Urinary bladder (tissue), 4 donors: ENCODE data around the gene MEAF6. TPM values are rescaled to one million over a fixed set of nuclear protein-coding genes. Genes with fewer than 3 reads are reported as not detected.
"Not testable (repeated sequence)": the region's sequence is repeated elsewhere in the genome, so short reads cannot be mapped to it uniquely, and the experiment has no call there.

Source experiments
- DNase-seq: peaks from one replicate; pipeline ENCODE4 v3.0.0-alpha.2; 2015; ENCODE audit errors: extremely low spot score
- H3K27ac ChIP-seq: one replicate; pipeline ENCODE4 v1.5.1; 2013; ENCODE audit warnings: low read depth, mild to moderate bottlenecking, moderate library complexity
- H3K36me3 ChIP-seq: one replicate; pipeline ENCODE4 v1.6.1; 2013; ENCODE audit warnings: mild to moderate bottlenecking, moderate library complexity; ENCODE audit not compliant: insufficient read depth
- H3K4me1 ChIP-seq: one replicate; pipeline ENCODE4 v1.6.1; 2013; ENCODE audit warnings: mild to moderate bottlenecking, moderate library complexity; ENCODE audit not compliant: insufficient read depth
- H3K4me3 ChIP-seq: one replicate; pipeline ENCODE4 v1.5.1; 2013; ENCODE audit warnings: low read depth, low read length
- WGBS: extraction: QIAGEN DNeasy Blood & Tissue Kit; methylation state at CpG from one replicate; pipeline ENCODE4 v1.1.7; 2013; 5-methylcytosine and 5-hydroxymethylcytosine counted together
- polyA plus RNA-seq: library from polyadenylated mRNA; stranded (reverse); fragments of 200-250 nt; gene quantifications from one replicate; pipeline ENCODE4 v1.2.3, GENCODE V29; 2013
- total RNA-seq: library from RNA; depleted of rRNA; stranded (reverse); fragments of >200 nt; gene quantifications from one replicate; pipeline ENCODE4 v1.2.3, GENCODE V29; 2014
- donor health status: healthy with polysubstance abuse.
- donor health status: healthy.

MEAF6 gene
- total and polyA plus RNA-seq, 2 donors, result 62.5 to 65.5 TPM

DNA sequence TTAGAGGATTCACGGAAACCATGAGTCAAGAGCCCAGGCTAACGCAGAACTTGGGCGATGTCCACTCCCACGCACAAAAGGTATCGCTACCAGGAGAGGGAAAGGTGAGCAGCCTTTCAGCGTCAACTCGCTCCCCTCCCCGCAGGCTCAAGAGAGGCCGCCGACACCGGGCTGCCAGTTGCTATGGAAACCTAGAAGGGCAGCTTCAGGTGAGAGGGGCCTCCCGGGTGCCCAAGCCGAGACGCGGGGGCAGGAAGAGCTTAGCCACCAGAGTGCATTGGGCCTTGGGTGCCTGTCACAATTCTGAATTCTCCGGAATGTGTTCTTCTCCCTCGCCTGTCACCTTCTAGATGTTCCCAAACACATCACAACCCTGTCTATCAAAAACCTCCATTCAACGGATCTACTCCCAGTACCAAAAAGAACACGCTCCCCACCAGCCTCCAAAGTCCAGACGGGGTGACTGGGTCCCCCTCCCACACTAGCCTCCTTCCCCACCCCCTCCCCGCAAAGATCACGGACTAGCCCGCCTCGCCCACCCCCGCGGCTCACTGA lies 694 bp downstream of the MEAF6 start:
- WGBS, result 2% methylated on average over 26 of the region's 26 CpGs
- no peak overlapping the region for H3K27ac ChIP-seq
- peaks cover 2% of the 10 kb centered on the region for H3K36me3 ChIP-seq
- DNase-seq, result no peak
- H3K4me1 ChIP-seq, result no peaks in the 10 kb centered on the region
- peak overlapping the region; percentile 97 for H3K4me3 ChIP-seq

DNA sequence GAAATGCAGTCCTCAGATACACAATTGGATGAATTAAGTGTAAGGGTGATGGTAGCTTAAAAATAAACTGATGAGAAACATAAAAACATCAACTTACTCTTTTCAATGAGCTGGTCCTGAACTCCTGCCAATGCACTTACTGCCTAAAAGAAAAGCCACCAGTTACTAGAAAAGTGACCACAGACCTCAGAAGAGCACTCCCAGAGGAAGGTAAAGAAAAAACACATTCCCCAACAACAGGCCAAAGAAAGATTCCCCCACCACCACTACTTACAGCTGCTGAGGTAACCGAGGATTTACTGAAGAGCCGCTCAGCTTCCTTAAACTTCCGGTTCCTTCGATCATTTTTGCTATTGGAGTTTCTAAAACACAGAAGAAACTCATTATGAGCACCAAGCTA lies 5.4 kb downstream of the MEAF6 start:
- Histone ChIP-seq H3K27ac (no peak overlapping the region), H3K4me3 (no peak overlapping the region), H3K4me1 (no peaks in the 10 kb centered on the region), H3K36me3 (peaks cover 2% of the 10 kb centered on the region)
- 85% methylated on average over 4 of the region's 4 CpGs for WGBS
- DNase-seq, result no peak

DNA sequence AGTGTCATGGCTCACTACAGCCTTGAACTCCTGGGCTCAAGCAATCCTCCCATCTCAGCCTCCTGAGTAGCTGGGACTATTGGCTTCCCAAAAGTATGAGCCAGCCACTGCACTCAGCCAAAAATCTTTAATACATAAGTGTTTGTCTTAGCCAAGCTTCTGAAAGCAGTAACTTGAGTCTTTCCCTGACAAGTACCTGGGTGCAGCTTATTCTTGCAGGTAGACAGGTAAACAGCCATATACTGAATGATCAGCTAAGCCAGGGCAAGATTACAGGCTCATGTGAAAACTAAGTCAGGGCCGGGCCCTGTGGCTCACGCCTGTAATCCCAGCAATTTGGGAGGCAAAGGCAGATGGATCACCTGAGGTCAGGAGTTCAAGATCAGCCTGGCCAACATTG lies 7.8 kb downstream of the MEAF6 start:
- Histone ChIP-seq H3K4me3 (no peak overlapping the region), H3K27ac (no peak overlapping the region), H3K4me1 (no peaks in the 10 kb centered on the region), H3K36me3 (peaks cover 2% of the 10 kb centered on the region)
- DNase-seq, result no peak
- WGBS, result 94% methylated on average over 2 of the region's 2 CpGs

DNA sequence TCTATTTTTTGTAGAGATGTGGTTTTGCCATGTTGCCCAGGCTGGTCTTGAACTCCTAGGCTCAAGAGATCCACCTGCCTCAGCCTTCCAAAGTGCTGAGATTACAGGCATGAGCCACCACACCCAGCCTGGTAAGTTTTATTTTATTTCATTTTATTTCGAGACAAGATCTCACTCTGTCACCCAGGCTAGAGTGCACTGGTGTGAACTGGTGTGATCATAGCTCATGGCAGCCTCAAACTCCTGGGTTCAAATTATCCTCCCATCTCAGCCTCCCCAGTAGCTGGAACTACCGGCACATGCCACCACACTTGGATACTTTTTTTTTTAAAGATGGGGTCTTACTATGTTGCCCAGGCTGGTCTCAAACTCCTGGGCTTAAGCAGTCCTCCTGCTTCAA lies 11.8 kb downstream of the MEAF6 start:
- not testable (repeated sequence) for DNase-seq, H3K36me3 ChIP-seq, H3K4me1 ChIP-seq, H3K4me3 ChIP-seq, H3K27ac ChIP-seq
- WGBS, result 97% methylated on average over 2 of the region's 2 CpGs

DNA sequence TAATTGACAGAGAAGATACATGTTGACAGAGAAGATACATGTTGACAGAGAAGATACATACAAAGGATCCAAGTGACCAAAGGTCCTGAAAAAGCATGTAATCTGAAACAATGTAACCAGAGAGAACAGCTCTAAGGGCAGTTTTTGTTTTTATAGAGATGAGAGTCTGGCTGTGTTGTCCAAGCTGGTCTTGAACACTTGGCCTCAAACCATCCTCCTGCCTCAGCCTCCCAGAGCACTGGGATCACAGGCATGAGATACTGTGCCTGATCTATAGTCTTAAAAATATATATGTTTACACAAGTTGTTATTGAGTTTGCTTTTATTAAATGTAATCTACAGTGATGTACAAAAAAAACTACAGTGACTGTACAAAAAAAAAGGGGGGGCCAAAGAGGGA lies 12.5 kb downstream of the MEAF6 start:
- H3K4me1 ChIP-seq, result no peaks in the 10 kb centered on the region
- H3K36me3 ChIP-seq, result peaks cover 2% of the 10 kb centered on the region
- no peak overlapping the region for H3K27ac ChIP-seq
- no peak for DNase-seq
- no peak overlapping the region for H3K4me3 ChIP-seq

DNA sequence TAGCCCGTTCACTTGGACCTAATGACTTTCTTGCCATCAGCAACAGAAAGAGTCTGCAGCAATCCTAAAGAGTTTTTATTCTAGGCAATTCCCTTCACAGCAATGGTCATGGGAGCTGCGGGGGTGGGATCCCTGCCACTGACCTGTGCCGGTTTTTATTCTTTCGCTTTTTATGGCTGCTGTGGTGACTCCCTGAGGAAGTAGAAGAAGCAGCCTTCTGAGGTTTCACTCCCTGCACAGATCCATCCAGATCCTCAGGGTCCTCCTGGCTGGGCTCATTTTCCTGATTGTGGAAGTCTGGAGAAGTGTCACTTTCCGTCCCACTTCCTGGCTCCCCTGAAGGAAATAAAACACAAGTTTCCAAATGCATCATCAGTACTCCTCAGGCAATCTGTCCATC lies 12.9 kb downstream of the MEAF6 start:
- H3K27ac ChIP-seq, result no peak overlapping the region
- H3K36me3 ChIP-seq, result peaks cover 2% of the 10 kb centered on the region
- no peaks in the 10 kb centered on the region for H3K4me1 ChIP-seq
- 80% methylated on average over 5 of the region's 5 CpGs for WGBS
- H3K4me3 ChIP-seq, result no peak overlapping the region
- no peak for DNase-seq

DNA sequence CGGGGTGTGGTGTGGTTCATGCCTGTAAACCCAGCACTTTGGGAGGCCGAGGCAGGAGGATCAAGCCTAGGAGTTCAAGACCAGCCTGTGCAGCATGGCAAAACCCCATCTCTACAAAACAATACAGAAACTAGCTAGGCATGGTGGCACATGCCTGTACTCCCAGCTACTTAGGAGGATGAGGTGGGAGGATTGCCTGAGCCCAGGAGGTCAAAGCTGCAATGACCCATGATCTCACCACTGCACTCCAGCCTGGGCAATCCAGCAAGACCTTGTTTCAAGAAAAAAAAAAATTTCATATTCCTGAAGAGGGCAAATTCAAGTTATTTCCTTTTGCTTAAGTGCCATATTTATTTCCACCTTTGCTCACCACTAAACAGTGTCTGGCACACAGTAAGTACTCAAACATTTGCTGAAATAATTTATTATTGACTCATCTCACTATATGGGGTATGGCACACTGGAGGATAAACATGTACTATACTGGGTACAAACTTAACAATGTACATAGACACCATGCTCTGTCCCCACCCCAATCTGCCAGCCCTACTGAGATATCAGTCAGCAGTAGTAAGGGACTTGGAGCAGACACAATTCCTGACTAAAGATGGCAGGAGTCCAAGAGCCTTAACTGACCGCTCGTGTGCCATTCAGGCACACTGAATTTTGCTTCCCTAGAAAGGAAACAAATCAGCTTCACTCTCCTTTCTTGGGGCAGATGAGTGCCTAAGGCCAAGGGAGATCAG lies 15.5 kb downstream of the MEAF6 start:
- no peak overlapping the region for H3K4me3 ChIP-seq
- H3K4me1 ChIP-seq, result no peaks in the 10 kb centered on the region
- peaks cover 2% of the 10 kb centered on the region for H3K36me3 ChIP-seq
- WGBS, result 58% methylated on average over 4 of the region's 4 CpGs
- H3K27ac ChIP-seq, result no peak overlapping the region
- no peak for DNase-seq

DNA sequence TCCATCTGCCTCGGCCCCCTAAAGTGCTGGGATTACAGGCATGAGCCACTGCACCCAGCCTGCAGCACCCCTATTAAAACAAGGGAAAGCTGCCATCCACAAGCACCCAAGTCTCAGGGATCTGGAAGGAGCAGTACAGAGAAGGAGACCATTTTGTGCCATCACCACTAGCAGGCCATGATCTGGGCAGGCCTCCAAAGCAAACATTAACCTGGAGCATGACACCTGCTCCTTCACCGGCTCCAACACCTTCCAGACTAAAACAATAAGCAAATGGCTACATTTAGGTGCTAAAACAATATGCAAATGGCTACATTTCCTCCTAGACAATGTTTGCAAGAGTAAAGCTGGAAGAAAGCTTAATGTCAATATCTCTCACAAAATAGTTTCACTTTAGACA lies 16.7 kb downstream of the MEAF6 start:
- 90% methylated on average over 2 of the region's 2 CpGs for WGBS
- DNase-seq, result no peak
- Histone ChIP-seq H3K4me3 (no peak overlapping the region), H3K27ac (no peak overlapping the region), H3K36me3 (peaks cover 2% of the 10 kb centered on the region), H3K4me1 (no peaks in the 10 kb centered on the region)

DNA sequence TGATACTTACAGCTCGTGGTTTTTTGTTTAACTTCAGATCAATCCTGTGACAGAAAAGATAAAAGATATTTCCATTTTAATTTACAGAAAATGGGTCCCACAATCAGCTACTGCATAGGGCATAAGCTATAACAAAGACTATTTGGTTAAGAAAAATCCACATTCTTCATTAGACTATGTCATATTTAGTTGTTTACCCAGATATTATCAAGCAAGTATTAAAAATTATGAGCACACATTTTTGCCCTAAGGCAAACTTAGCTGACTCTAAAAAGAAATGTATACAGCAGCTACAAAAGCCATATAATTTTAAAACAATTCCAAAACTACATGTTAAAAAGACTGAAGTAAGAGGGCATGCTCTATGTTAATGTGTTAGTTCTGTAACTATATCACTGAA lies 18.7 kb downstream of the MEAF6 start:
- H3K36me3 ChIP-seq, result peaks cover 4% of the 10 kb centered on the region
- H3K27ac ChIP-seq, result no peak overlapping the region
- H3K4me1 ChIP-seq, result no peaks in the 10 kb centered on the region
- H3K4me3 ChIP-seq, result no peak overlapping the region
- DNase-seq, result no peak
- 54% methylated on average over 1 of the region's 1 CpG for WGBS

DNA sequence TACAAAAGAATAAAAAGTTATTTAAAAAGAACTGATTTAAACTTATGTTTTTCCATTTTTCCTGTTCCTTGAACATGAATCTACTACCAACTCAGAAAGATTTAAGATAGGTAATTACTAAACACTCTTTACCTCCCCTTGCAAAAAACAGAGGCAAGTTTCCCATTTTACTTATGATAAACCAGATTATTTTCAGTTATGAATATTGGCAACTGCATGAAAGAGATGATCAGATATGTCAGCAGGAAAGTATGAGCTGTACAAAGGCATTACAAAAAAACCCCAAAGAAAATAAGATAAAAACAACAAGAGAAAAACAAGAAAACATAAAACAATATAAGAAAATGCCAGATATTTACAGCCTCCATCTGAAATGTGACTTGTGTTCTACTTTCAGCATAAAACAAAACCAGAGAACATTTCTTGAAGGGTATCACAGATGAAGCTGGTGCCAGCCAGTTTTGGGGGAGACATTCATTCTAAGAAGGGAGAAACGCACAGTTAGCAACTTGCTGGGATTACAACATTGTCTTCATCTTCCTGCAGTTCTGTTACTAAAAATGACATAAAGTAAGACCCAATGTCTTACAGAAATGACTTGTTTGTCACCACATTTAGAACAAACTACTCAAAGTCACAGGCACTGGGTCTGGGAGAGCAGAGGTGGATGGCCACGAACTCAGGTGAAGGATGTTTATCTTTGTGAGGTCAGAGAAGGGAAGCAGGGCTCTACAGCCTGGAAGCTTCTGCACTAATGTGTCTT lies 21.0 kb downstream of the MEAF6 start:
- peaks cover 4% of the 10 kb centered on the region for H3K36me3 ChIP-seq
- WGBS, result 89% methylated on average over 2 of the region's 2 CpGs
- DNase-seq, result no peak

DNA sequence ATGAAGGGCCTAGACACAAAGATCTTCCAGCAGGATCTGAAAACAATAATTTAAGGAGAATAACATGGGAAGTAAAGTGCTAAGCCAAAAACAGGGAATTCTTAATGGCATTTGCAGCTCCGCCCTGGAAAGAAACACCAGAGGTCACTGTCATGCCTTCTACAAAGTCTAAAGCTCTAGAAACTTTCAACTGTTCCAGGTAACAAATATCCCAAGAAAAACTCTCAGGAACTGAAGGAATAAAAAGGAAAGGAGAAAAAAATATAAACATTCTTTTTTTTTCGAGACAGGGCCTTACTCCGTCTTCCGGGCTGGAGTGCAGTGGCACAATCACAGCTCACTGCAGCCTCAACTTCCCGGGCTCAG lies 27.0 kb downstream of the MEAF6 start:
- H3K27ac ChIP-seq, result no peak overlapping the region
- WGBS, result 91% methylated on average over 5 of the region's 5 CpGs
- no peaks in the 10 kb centered on the region for H3K4me1 ChIP-seq

More for the DNA sequence above, 21.0 kb downstream of the MEAF6 start:
- H3K27ac ChIP-seq, result no peak overlapping the region
- H3K4me3 ChIP-seq, result no peak overlapping the region
- H3K4me1 ChIP-seq, result no peaks in the 10 kb centered on the region

DNA sequence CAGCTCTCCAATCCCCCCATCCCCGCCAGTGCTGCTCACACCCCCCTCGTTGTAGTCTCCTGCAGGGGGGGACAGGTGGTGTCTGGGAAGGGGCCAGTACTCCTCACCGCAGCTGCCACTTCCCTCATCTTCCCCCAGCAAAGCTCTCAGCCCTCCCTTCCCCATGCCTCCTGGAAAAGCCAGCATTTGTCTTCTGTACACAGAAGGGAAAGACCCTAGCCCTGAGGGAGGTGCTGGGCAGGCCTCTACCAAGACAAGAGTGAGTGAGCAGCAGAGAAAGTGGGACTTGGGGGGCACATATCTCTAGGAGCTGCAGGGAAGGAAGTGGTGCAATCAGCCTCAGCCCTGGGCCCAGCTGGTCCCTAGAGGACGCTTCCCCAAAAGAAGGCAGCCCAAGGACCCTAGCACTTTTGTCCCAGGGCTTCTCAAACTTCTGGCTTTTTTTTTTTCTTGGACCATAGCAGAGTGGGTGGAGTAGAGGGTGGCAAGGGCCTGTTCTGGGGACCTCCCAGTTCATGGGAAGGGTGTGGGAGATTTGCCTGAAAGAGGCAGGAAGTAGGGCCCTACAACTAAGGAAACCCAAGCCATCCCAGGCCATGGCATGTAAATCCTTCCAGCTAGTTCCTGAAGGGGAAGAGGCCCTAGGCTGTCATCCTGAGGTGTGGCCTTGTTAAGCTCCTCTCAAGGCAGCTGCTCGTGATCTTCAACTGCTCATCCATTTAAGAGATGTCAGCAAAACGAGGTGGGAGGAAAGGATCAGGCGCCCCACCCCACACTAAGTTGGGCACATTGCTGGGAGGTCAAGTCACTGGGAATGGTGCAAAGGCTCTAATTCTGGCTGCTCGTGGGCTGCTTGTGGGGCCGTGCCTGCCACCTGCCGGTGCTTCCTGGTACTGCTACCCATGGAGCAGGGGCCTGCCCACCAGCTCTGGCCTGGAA lies 27.6 kb downstream of the MEAF6 start:
- Histone ChIP-seq H3K4me1 (no peaks in the 10 kb centered on the region), H3K27ac (no peak overlapping the region), H3K4me3 (no peak overlapping the region), H3K36me3 (peaks cover 4% of the 10 kb centered on the region)
- 20% methylated on average over 10 of the region's 10 CpGs for WGBS
- no peak for DNase-seq

More for the DNA sequence above, 27.0 kb downstream of the MEAF6 start:
- no peak overlapping the region for H3K4me3 ChIP-seq
- no peak for DNase-seq
- peaks cover 4% of the 10 kb centered on the region for H3K36me3 ChIP-seq

DNA sequence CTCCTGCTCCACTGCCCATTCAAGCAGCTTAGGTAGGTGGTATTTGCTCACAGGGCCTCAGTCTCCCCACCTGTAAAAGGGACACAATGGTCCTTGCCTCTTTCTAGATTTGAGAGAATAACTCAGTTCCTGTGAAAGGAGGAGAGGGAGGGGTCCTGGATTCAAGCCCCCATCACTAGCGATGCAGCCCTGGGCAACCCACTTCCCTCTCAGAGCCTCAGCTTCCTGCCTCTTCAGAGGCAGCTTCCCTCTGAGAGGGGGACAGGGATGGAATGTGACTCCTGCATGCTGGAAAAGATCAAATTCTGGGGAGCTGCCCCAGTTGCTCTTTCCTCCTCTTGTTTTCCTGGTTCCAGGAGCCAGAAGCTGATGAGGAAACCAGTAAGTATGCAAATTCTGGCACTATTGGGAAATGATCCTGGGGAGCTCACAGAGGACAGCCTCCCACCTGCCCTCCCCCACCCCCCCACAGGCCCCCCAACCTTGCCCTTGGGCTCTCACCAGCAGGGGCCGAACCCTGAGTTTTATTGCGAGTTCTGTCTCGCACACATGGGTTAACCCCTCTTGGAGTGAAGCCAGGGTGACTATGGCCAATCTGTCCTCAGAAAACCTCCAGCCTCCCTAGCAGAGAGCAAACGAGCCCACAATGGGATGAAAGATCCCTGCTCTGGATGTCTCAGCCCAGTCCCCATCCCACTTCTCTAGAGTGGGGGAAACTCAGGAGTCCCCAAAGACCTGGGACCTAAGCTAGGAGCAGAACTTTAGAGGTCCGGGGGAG lies 28.5 kb downstream of the MEAF6 start:
- H3K4me3 ChIP-seq, result no peak overlapping the region
- peaks cover 3% of the 10 kb centered on the region for H3K36me3 ChIP-seq
- no peak overlapping the region for H3K27ac ChIP-seq
- DNase-seq, result no peak
- WGBS, result 34% methylated on average over 6 of the region's 6 CpGs
- no peaks in the 10 kb centered on the region for H3K4me1 ChIP-seq
